GM19452 (cell line): ENCODE results near the gene CD247.

Experiments
- ATAC-seq: cut with Tn5 transposase; IDR thresholded peaks from one replicate; pipeline ENCODE4 v1.9.1; 2021; ENCODE audit not compliant: unreplicated experiment

The CD247 gene

GRCh38 chr1:167542109-167543032, 24.0 kb upstream of the CD247 start:
- no peak for ATAC-seq

GRCh38 chr1:167541610-167542009, 23.3 kb upstream of the CD247 start:
- no peak for ATAC-seq

GRCh38 chr1:167541003-167541402, 22.7 kb upstream of the CD247 start:
- ATAC-seq: no peak

GRCh38 chr1:167538657-167539056, 20.3 kb upstream of the CD247 start:
- no peak for ATAC-seq

- no peak for ATAC-seq
Observed at GRCh38 chr1:167533851-167534300, 15.5 kb upstream of the CD247 start.

- ATAC-seq: no peak
Observed at GRCh38 chr1:167532964-167533824, 14.9 kb upstream of the CD247 start.

GRCh38 chr1:167532375-167532774, 14.0 kb upstream of the CD247 start:
- ATAC-seq: no peak

- no peak for ATAC-seq
Observed at GRCh38 chr1:167529829-167530474, 11.6 kb upstream of the CD247 start.

- no peak for ATAC-seq
Observed at GRCh38 chr1:167528057-167528728, 9.9 kb upstream of the CD247 start.

- ATAC-seq: no peak
Observed at GRCh38 chr1:167526667-167527383, 8.5 kb upstream of the CD247 start.

GRCh38 chr1:167524651-167525050, 6.3 kb upstream of the CD247 start:
- ATAC-seq: no peak

- ATAC-seq: no peak
Observed at GRCh38 chr1:167522246-167522645, 3.9 kb upstream of the CD247 start.

- no peak for ATAC-seq
Observed at GRCh38 chr1:167520711-167521206, 2.4 kb upstream of the CD247 start.

GRCh38 chr1:167517535-167518330, 596 bp downstream of the CD247 start:
- no peak for ATAC-seq

- ATAC-seq: no peak
Observed at GRCh38 chr1:167516404-167517388, 1.6 kb downstream of the CD247 start.

GRCh38 chr1:167515893-167516321, 2.4 kb downstream of the CD247 start:
- no peak for ATAC-seq

GRCh38 chr1:167515461-167515860, 2.9 kb downstream of the CD247 start:
- no peak for ATAC-seq

- no peak for ATAC-seq
Observed at GRCh38 chr1:167514288-167514687, 4.0 kb downstream of the CD247 start.
